HEK293T (cell line): ENCODE results near the gene DLK2.

Experiments used
- ARNT ChIP-seq: fragments of 450-650 bp; IDR thresholded peaks from 2 replicates; pipeline ENCODE4 v1.6.1; 2017; ENCODE audit warnings: mild to moderate bottlenecking
- ELF4 ChIP-seq: fragments of 450-650 bp; IDR thresholded peaks from 2 replicates; pipeline ENCODE4 v1.6.1; 2017; ENCODE audit warnings: antibody characterized with exemption
- FOXK2 ChIP-seq: fragments of 450-650 bp; IDR thresholded peaks from 2 replicates; pipeline ENCODE4 v1.6.1; 2016; ENCODE audit warnings: mild to moderate bottlenecking
- NFRKB ChIP-seq: fragments of 450-650 bp; IDR thresholded peaks from 2 replicates; pipeline ENCODE4 v1.6.1; 2016; ENCODE audit warnings: mild to moderate bottlenecking, moderate library complexity
- SP1 ChIP-seq: fragments of 450-650 bp; IDR thresholded peaks from 2 replicates; pipeline ENCODE4 v1.6.1; 2017
- SUZ12 ChIP-seq: fragments of 450-650 bp; IDR thresholded peaks from 2 replicates; pipeline ENCODE4 v1.6.1; 2016; ENCODE audit warnings: mild to moderate bottlenecking
- ZNF384 ChIP-seq: fragments of 450-650 bp; IDR thresholded peaks from 2 replicates; pipeline ENCODE4 v1.6.1; 2016

DNA sequence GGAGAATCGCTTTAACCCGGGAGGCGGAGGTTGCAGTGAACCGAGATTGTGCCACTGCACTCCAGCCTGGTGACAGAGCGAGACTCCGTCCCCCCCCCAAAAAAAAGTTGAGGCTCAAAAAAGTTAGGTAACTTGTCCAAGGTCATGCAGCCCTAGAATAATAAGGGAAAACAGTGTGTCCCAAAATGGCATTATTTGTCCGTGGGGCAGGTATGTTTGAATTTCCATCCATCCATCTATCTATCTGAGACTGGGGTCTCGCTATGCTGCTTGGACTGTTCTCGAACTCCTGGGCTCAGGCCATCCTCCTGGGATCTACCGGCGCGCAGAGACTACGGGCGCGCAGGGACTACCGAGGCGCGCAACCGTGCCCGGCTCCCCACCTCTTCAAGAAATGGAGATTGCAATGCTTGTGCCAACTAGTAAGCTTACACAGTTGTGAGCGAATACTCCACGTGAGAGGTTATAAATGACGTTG lies 28.4 kb downstream of the DLK2 start:
- TF ChIP-seq NFRKB (no peak), SP1 (no peak), FOXK2 (no peak), ELF4 (no peak), ZNF384 (no peak), SUZ12 (no peak), ARNT (no peak)
